Astrocyte (in vitro differentiated cells and primary cell): Measurements from ENCODE around the gene SDHC. TPM values are rescaled to one million over a fixed set of nuclear protein-coding genes. Genes with fewer than 3 reads are reported as not detected.

ENCODE experiments used
- DNase-seq: peaks from one replicate; pipeline ENCODE4 v3.0.0-alpha.2; 2010; ENCODE audit warnings: low read depth
- FAIRE-seq: peaks from 2 replicates; lab custom pipeline; 2011; peaks lifted over from hg19 to GRCh38; lab: Jason Lieb, UNC
- H2AFZ ChIP-seq: 2 replicates; pipeline ENCODE4 v1.6.0; 2012; ENCODE audit warnings: low read depth, low read length, inconsistent platforms
- H3K27ac ChIP-seq: 2 replicates; pipeline ENCODE4 v1.5.1; 2011; ENCODE audit warnings: low read depth, low read length, inconsistent platforms
- H3K27me3 ChIP-seq: 2 replicates; pipeline ENCODE4 v1.6.0; 2011; ENCODE audit warnings: low read length, inconsistent platforms; ENCODE audit not compliant: insufficient read depth
- H3K36me3 ChIP-seq: 2 replicates; pipeline ENCODE4 v1.5.1; 2011; ENCODE audit warnings: low read length, inconsistent platforms; ENCODE audit not compliant: insufficient read depth
- H3K4me1 ChIP-seq: 2 replicates; pipeline ENCODE4 v1.5.1; 2011; ENCODE audit warnings: low read length, inconsistent platforms; ENCODE audit not compliant: insufficient read depth
- H3K4me2 ChIP-seq: 2 replicates; pipeline ENCODE4 v1.6.0; 2012; ENCODE audit warnings: low read length, inconsistent platforms
- H3K4me3 ChIP-seq: 2 replicates; pipeline ENCODE4 v1.5.1; 2011; ENCODE audit warnings: low read depth, mild to moderate bottlenecking, low read length, inconsistent platforms; ENCODE audit not compliant: insufficient read depth
- H3K79me2 ChIP-seq: 2 replicates; pipeline ENCODE4 v1.6.0; 2012; ENCODE audit warnings: mild to moderate bottlenecking, low read length, inconsistent platforms; ENCODE audit not compliant: insufficient read depth
- H3K9ac ChIP-seq: 2 replicates; pipeline ENCODE4 v1.6.0; 2012; ENCODE audit warnings: mild to moderate bottlenecking, low read length, inconsistent platforms
- H3K9me3 ChIP-seq: 2 replicates; pipeline ENCODE4 v1.5.1; 2012; ENCODE audit warnings: low read depth, mild to moderate bottlenecking, low read length, inconsistent platforms; ENCODE audit not compliant: insufficient read depth
- H4K20me1 ChIP-seq: 2 replicates; pipeline ENCODE4 v1.6.0; 2012; ENCODE audit warnings: low read length, inconsistent platforms; ENCODE audit not compliant: insufficient read depth
- H3K27ac Mint-ChIP-seq: one replicate; pipeline ENCODE4 v1.8.0; 2021; ENCODE audit warnings: mild to moderate bottlenecking, mixed read lengths; ENCODE audit not compliant: unreplicated experiment
- H3K27me3 Mint-ChIP-seq: one replicate; pipeline ENCODE4 v1.8.0; 2021; ENCODE audit warnings: low read depth, mixed read lengths; ENCODE audit not compliant: unreplicated experiment
- H3K36me3 Mint-ChIP-seq: one replicate; pipeline ENCODE4 v1.8.0; 2021; ENCODE audit warnings: low read depth, mixed read lengths; ENCODE audit not compliant: unreplicated experiment
- H3K4me1 Mint-ChIP-seq: one replicate; pipeline ENCODE4 v1.8.0; 2021; ENCODE audit warnings: low read depth, mixed read lengths; ENCODE audit not compliant: unreplicated experiment
- H3K4me3 Mint-ChIP-seq: one replicate; pipeline ENCODE4 v1.8.0; 2021; ENCODE audit warnings: mild to moderate bottlenecking, moderate library complexity, mixed read lengths; ENCODE audit not compliant: unreplicated experiment
- H3K9me3 Mint-ChIP-seq: one replicate; pipeline ENCODE4 v1.8.0; 2021; ENCODE audit warnings: mild to moderate bottlenecking, mixed read lengths; ENCODE audit not compliant: unreplicated experiment
- EZH2 ChIP-seq: IDR thresholded peaks from 2 replicates; pipeline ENCODE4 v1.6.1; 2012; ENCODE audit warnings: mild to moderate bottlenecking, low read length, inconsistent platforms; ENCODE audit not compliant: insufficient read depth
- total RNA-seq: library from RNA; stranded (reverse); gene quantifications from 2 replicates; pipeline ENCODE4 v1.2.1, GENCODE V29; 2021
- TF ChIP-seq, protein P1 (sequence below): IDR thresholded peaks from 2 replicates; pipeline ENCODE4 v1.5.1; 2011; ENCODE audit warnings: low read depth, mild to moderate bottlenecking, inconsistent platforms, low read length, moderate library complexity; ENCODE audit not compliant: insufficient read depth

Gene SDHC
- total RNA-seq, 1 donor from 2014 or later = 181 TPM

DNA sequence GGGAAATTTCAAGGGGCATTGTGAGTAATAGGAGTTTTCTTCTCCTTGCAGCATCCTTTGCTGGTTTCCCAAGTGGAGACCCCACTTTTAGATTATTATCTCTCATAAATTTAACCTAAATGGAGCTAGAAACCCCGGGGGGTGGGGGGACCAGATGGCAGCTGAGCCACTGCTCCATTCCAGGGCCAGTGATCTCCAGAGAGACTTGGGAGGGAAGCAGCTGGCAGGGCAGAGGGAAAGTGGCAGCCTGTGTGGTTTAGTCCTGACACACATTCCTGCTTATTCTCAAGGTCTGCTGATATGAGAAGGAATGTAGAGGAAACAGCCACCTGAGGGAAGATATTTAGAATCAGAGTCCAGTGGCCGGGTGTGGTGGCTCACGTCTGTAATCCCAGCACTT, 39.3 kb upstream of the SDHC start:
- no peaks in the 10 kb centered on the region for H3K36me3 ChIP-seq
- no peak overlapping the region for H3K9ac ChIP-seq
- H3K4me1 ChIP-seq = no peaks in the 10 kb centered on the region
- no peak for TF ChIP-seq EZH2
- TF ChIP-seq, protein P1, sequence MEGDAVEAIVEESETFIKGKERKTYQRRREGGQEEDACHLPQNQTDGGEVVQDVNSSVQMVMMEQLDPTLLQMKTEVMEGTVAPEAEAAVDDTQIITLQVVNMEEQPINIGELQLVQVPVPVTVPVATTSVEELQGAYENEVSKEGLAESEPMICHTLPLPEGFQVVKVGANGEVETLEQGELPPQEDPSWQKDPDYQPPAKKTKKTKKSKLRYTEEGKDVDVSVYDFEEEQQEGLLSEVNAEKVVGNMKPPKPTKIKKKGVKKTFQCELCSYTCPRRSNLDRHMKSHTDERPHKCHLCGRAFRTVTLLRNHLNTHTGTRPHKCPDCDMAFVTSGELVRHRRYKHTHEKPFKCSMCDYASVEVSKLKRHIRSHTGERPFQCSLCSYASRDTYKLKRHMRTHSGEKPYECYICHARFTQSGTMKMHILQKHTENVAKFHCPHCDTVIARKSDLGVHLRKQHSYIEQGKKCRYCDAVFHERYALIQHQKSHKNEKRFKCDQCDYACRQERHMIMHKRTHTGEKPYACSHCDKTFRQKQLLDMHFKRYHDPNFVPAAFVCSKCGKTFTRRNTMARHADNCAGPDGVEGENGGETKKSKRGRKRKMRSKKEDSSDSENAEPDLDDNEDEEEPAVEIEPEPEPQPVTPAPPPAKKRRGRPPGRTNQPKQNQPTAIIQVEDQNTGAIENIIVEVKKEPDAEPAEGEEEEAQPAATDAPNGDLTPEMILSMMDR = no peak
- FAIRE-seq (no peak), DNase-seq (no peak)
- no peaks in the 10 kb centered on the region for H4K20me1 ChIP-seq
- Mint-ChIP-seq H3K4me3 (no peak overlapping the region), H3K9me3 (no peaks in the 10 kb centered on the region), H3K4me1 (peaks cover 14% of the 10 kb centered on the region), H3K36me3 (no peaks in the 10 kb centered on the region), H3K27ac (no peak overlapping the region), H3K27me3 (peaks cover 12% of the 10 kb centered on the region)
- no peaks in the 10 kb centered on the region for H3K9me3 ChIP-seq
- peaks cover 19% of the 10 kb centered on the region for H3K27me3 ChIP-seq
- no peak overlapping the region for H3K27ac ChIP-seq
- H3K4me3 ChIP-seq = no peak overlapping the region
- no peak overlapping the region for H3K4me2 ChIP-seq
- H3K79me2 ChIP-seq = no peaks in the 10 kb centered on the region
- no peak overlapping the region for H2AFZ ChIP-seq

DNA sequence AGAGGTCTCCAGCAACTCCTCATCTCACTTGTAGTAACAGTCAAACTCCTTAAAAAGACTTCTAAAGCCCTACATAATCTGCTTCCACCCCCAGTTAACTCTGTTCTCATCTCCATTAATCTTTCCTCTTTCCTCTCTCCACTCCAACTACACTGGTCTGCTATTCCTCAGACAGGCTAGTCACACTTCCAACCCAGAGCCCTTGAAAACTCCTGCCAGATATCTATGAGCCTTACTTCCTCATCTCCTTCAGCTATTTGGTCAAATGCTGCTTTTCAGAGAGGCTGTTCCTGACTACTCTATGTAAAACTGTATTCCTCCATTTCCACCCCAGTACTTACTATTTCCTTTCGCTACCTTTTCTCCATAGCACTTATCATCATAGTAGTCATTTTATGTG, 31.2 kb upstream of the SDHC start:
- no peak overlapping the region for H3K27ac ChIP-seq
- no peak overlapping the region for H2AFZ ChIP-seq
- H3K36me3 ChIP-seq = no peaks in the 10 kb centered on the region
- Mint-ChIP-seq H3K36me3 (peaks cover 6% of the 10 kb centered on the region), H3K4me1 (no peaks in the 10 kb centered on the region), H3K9me3 (peaks cover 5% of the 10 kb centered on the region), H3K27me3 (peaks cover 34% of the 10 kb centered on the region), H3K27ac (no peak overlapping the region), H3K4me3 (no peak overlapping the region)
- peaks cover 30% of the 10 kb centered on the region for H3K27me3 ChIP-seq
- TF ChIP-seq EZH2 = no peak
- TF ChIP-seq, protein P1 = no peak
- H3K4me2 ChIP-seq = no peak overlapping the region
- H3K4me1 ChIP-seq = no peaks in the 10 kb centered on the region
- H4K20me1 ChIP-seq = no peaks in the 10 kb centered on the region
- no peak overlapping the region for H3K9ac ChIP-seq
- H3K4me3 ChIP-seq = no peak overlapping the region
- no peaks in the 10 kb centered on the region for H3K79me2 ChIP-seq
- DNase-seq = no peak
- FAIRE-seq = no peak
- H3K9me3 ChIP-seq = no peaks in the 10 kb centered on the region

DNA sequence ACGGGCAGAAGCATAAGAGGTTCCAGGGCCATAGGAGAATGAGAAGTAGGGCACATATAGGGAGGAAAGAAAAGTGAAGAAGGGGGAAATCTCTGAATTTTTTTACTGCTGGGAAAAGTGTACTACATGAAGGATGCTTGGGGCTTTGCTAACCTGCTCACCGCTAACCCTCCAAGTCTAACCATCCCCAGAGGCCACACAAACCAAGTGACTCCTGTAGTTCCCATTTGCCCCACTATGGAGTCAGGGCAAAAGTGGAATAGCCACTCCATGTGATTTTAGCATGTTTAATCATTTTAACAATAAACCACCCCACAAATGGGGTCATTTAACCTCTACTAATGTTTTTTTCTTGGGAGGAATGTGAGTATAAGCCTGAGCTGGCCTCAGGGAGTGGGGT, 29.1 kb upstream of the SDHC start:
- H3K4me1 Mint-ChIP-seq = no peaks in the 10 kb centered on the region
- DNase-seq (no peak), FAIRE-seq (no peak)
- peaks cover 27% of the 10 kb centered on the region for H3K27me3 ChIP-seq
- no peak overlapping the region for H3K4me3 Mint-ChIP-seq
- H3K27ac Mint-ChIP-seq = no peak overlapping the region
- H3K36me3 ChIP-seq = no peaks in the 10 kb centered on the region
- no peaks in the 10 kb centered on the region for H3K4me1 ChIP-seq
- H3K27me3 Mint-ChIP-seq = peaks cover 31% of the 10 kb centered on the region
- no peaks in the 10 kb centered on the region for H3K9me3 ChIP-seq
- H3K79me2 ChIP-seq = no peaks in the 10 kb centered on the region
- H4K20me1 ChIP-seq = no peaks in the 10 kb centered on the region
- H2AFZ ChIP-seq = no peak overlapping the region
- H3K4me3 ChIP-seq = no peak overlapping the region
- peaks cover 5% of the 10 kb centered on the region for H3K9me3 Mint-ChIP-seq
- no peak overlapping the region for H3K9ac ChIP-seq
- H3K36me3 Mint-ChIP-seq = peaks cover 6% of the 10 kb centered on the region
- H3K27ac ChIP-seq = no peak overlapping the region
- TF ChIP-seq EZH2 = no peak
- TF ChIP-seq, protein P1 = no peak
- no peak overlapping the region for H3K4me2 ChIP-seq
